HG02571 (cell line): Measurements from ENCODE around the gene TSACC.

ENCODE experiments used
- ATAC-seq: cut with Tn5 transposase; IDR thresholded peaks from one replicate; pipeline ENCODE4 v1.9.1; 2021; ENCODE audit warnings: mild to moderate bottlenecking, moderate library complexity; ENCODE audit not compliant: unreplicated experiment

TSACC gene

GRCh38 chr1:156391701-156392100, 53.4 kb downstream of the TSACC start:
- no peak for ATAC-seq

DNA sequence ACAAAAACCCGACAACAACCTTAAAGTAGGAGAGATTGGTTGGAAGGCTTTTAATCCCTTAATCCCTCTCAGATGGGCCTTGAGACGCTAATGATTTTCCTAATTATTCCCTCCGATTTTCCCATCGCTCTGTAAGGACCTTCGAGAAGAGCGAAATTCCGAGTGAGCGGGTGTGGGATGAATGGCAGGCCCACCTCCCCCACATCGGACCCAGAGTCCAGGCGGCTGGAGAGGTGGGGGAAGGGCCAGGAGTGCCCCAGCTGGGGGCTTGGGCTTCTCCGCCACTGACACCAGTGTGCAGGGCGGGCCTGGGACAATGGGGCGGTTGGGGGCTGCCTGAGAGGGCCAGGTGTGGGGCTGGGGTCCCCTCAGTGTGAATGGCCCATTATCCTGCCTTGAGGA, 54.1 kb downstream of the TSACC start:
- no peak for ATAC-seq

DNA sequence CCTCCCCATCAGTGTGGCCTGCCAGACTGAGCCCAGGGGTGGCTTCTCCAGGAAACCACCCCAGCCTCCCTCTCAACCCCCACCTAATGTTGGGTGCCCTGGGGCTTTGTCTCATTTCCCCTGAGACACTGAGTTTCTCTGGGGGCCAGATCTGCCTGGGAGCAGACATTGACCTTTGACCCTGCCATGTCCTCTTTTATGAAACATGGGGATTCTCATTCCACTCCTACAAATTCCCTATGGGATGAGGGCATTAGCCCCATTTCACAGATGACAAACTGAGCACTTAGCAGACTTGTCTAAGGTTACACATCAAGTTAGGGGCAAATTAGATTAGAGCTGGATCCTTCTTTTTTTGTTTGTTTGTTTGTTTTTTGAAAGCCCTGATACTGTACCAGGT, 54.8 kb downstream of the TSACC start:
- no peak for ATAC-seq

- no peak for ATAC-seq
Observed at GRCh38 chr1:156394082-156394481, 55.8 kb downstream of the TSACC start.

- ATAC-seq, result no peak
Observed at GRCh38 chr1:156394835-156395461, 56.6 kb downstream of the TSACC start.
